Stimulated activated CD8-positive, alpha-beta memory T cell treated with anti-CD3 and anti-CD28 coated beads, Interleukin-12 subunit alpha, Interleukin-12 subunit beta, amount 100 ng/mL, for 1 hour (primary cell): ENCODE measurements around the gene NR5A1.

Experiments used
- DNase-seq: peaks from one replicate; pipeline ENCODE4 v3.0.0-alpha.2; 2020; ENCODE audit warnings: low read depth

Gene NR5A1

DNA sequence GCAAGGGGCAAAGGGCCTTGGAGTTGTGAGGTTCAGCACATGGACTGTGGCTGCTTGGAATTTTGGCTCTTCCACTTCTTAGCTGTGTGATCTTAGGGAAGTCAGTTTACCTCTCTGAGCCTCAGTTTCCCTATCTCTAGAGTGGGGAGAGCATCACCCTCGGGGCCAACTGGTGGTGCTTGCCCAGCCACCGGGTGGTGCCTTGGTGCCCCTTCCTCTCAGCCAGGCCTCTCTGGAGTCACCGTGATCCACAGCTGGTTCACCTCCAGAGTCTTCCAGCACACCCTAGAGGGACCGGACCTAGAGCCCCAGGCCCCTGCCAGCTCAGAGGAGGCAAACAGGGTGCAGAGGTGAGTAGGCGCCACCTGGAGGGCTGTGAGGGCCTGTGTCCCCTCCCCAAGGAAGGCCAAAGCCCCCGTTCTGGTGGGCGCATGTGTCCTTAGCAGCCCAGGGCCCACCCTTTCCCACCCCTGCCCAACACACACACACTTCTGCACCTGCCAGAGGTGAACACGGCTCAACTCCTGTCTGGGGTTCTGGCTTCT lies 49.2 kb downstream of the NR5A1 start:
- DNase-seq, result no peak

GRCh38 chr9:124457079-124457886 lies 49.9 kb downstream of the NR5A1 start:
- no peak for DNase-seq

DNA sequence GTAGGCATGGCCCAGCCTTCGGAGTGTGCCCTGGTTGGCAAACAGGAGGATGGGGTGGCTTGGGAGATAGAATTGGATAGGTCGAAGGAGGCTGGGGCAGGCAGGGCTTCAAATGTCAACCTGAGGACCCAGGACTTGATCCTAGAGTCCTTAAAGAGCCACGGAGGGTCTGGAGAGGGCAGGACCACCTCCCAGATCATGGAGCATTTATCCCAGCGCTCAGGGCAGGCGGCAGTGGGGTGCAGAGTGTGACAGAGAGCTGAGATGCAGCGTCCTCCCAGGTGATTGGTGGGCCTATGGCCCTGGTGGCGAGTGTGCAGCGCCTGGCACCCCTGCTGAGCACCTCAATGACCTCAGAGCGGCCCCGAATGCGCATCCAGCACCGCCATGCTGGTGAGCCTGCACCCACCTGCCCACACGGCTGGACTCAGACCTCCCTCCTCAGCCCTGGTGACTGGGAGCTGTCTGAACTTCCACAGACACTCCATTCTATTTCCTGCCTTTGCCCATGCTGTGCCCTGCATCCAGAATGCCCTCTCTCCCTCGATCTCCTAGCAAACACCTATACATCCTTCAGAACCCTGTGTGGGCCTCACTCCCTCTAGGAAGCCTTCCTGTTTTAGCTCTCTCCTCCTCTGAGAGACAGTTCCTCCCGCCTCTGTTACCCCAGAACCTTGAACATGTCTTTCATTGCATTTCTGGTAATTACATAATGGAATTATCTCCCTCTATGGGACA lies 50.7 kb downstream of the NR5A1 start:
- no peak for DNase-seq

DNA sequence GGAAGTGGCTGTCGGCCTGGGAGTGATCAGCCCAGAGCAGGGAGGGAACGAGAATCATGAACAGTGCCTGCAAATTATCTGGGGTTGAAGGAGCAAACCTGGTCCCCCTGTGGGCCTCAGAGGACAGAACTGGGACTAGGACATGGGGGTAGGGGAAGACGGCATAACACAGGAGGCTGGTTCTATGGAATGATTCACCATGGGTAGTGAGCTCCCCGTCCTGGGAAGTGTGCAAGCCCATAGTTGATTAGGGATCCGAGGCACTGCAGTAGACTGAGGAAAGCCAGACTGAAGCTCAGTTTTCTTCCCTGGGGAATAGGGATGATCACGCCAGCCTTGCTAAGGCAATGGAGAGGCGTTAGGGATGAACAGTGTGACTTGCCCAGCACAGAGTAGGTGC lies 51.4 kb downstream of the NR5A1 start:
- DNase-seq, result no peak

GRCh38 chr9:124454791-124455443 lies 52.3 kb downstream of the NR5A1 start:
- DNase-seq, result no peak

- no peak for DNase-seq
Measured at GRCh38 chr9:124454296-124454695, 52.9 kb downstream of the NR5A1 start.

DNA sequence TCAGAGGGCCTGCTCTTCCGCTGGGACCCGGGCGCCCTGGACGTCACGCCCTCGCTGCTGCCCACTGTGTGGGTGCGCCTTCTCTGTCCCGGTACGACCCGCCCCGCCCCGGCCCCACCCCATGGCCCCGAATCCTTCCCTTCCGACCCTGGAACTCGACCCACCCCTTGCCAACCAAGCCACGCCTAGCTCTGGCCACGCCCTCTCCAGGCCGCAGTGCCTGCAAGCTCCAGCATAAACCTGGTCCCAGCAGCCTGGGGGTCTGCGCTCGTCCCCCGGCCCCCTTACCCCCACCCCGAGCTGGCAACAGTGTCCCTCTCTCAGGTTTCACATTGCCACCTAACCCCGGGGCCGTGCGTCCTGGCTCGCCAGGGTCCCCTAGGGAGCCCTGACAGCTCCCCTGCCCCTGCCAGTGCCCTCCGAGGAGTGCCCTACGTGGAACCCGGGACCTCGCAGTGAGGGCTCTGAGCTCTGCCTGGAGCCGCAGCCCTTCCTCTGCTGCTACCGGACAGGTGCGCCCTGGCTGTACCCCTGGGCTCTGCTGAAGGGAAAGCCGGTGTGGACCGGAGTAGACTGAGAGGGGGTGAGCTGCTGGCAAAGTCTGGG lies 53.5 kb downstream of the NR5A1 start:
- DNase-seq, result no peak

GRCh38 chr9:124452841-124453585 lies 54.2 kb downstream of the NR5A1 start:
- DNase-seq, result no peak

- no peak for DNase-seq
Measured at GRCh38 chr9:124452326-124452725, 54.9 kb downstream of the NR5A1 start.

DNA sequence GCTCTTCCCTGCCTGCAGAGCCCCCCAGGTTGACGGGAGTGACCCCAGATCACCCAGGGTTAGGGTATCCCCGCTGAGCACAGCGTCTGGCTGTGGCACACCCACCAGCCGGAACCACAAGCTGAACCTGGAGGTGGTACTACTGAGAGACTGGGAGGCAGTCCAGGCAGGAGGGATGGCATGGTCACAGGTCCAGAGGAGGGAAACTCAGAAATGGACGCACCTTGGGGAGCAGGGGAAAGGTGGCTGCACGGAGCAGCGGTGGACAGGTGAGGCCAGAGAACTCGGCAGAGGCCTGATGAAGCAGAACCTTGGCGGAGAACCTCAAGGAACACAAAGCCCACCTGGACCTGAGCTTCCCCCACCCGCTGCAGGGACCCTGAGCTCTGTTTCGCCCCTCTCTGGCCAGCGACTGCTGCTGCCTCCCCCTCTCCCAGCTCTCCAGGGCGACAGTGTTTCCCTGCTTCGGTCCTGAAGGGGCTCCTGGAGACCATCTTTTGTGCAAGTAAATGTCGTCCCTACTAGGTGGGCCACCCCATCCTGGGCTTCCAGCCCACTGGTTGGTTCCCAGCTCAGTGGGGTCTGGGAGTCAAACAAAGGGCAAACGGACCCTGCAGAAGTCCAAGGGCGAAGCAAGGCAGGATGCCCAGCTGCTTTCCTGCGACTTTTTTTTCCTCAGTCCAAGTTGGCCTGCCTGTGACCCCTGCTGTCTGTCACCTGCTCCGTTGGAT lies 56.1 kb downstream of the NR5A1 start:
- no peak for DNase-seq

DNA sequence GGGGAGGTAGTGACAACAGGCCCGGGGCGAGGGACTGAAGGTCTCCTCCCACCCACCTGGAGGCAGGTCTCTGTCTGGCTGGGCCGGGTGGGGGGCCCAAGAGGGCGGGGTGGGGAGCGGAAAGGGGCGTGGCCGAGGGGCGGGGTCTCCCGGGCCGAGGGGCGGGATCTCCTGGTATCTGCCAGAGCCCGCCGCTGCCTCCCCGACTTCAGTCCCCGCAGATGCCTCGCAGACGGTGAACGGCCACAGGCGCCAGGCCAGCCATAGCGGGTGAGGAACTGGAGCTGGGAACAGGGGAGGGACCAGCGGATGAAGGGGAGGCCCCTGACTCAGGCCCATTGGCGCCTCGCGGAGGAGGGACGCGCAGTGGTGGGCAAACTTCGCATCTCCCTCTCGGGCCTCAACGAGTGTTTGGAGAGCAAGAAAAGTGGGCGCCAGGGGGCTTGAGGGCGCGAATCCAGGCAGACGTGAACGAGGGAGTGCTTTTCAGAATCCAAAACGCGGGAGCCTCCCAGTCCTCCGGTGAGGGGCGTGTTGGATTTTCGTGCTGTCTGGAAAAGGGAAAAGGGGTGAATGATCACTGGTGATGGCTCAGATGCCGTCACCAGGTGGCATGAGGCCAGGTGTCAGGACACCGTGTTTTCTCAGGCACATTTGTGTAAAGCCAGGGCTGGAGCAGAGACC lies 56.8 kb downstream of the NR5A1 start, which contains the start of gene ADGRD2:
ADGRD2 (plus strand) TSS at position 211 of the 684 bp plus-strand sequence. CDS start 1,216 bp downstream, outside the sequence.
- no peak for DNase-seq

- no peak for DNase-seq
Measured at GRCh38 chr9:124449381-124450151, 57.6 kb downstream of the NR5A1 start.

DNA sequence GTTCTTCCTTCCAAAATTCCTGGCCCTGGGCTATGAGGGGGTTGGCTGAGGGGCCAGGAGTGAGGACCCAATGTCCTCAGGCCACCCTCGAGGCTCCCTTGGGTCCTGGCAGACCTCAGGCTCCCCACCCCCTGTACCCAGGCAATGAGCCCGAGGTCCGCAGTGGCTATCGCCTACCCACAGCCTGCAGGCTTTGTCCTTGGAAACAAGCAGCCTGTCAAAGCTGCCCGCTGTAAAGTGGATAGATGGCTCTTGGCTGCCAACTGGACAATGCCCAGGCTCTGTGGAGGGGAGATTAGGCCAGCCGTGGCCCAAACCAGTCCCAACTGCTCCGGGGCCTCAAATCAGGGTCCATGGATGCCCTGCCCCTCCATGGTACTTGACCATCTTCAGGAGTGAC lies 59.2 kb downstream of the NR5A1 start:
- DNase-seq, result no peak

GRCh38 chr9:124447297-124447661 lies 59.9 kb downstream of the NR5A1 start:
- no peak for DNase-seq

GRCh38 chr9:124444166-124444565 lies 63.0 kb downstream of the NR5A1 start:
- DNase-seq, result no peak

DNA sequence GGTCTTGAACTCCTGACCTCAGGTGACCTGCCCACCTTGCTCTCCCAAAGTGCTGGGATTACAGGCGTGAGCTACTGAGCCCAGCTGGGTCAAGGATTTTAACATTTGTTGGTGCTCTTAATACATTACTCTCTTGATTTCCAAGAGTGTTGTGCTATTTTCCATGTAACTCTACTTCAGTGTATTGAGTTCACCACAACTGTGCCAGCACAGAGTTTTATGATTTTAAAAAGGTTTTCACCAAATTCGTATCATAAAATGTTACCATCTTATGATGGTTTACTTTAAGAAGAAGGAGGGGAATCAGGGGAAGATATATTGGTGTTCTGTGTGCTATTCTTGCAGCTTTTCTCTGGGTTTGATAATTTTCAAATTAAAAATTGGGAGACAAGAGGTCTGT lies 63.6 kb downstream of the NR5A1 start:
- DNase-seq, result no peak

GRCh38 chr9:124442826-124443225 lies 64.4 kb downstream of the NR5A1 start:
- no peak for DNase-seq

- DNase-seq, result no peak
Measured at GRCh38 chr9:124442379-124442778, 64.8 kb downstream of the NR5A1 start.

DNA sequence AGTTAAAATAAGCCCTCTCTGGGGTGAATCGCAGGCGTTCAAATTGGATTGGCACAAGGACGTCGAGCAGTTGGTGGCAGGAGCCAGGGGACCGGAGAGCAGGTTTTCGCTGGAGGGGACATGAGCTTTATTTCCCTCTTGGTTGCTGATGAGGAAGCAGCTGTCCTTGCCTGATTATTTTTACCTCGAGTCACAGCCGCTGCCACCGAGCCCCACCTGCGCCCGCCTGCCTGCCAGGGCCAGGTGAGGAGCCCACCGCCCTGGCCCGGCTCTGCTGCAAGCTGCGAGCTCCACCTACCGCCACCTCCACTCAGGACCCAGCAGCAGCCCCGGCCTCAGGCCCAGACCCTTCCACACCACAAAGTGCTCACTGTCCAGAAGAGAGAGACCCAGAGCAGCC lies 65.9 kb downstream of the NR5A1 start:
- no peak for DNase-seq
